Osteoblast (primary cell): ENCODE results near the gene MMP24. TPM values are rescaled to one million over a fixed set of nuclear protein-coding genes. Genes with fewer than 3 reads are reported as not detected.

Source experiments
- DNase-seq: peaks from one replicate; pipeline ENCODE4 v3.0.0; 2011; ENCODE audit warnings: low spot score, mixed read lengths; ENCODE audit not compliant: insufficient read length; ENCODE audit errors: missing footprints
- H2AFZ ChIP-seq: 2 replicates; pipeline ENCODE4 v1.6.0; 2011; ENCODE audit warnings: mild to moderate bottlenecking, low read length
- H3K27ac ChIP-seq: 2 replicates; pipeline ENCODE4 v1.5.1; 2011; ENCODE audit warnings: mild to moderate bottlenecking, low read depth, low read length, moderate library complexity
- H3K27me3 ChIP-seq: 2 replicates; pipeline ENCODE4 v1.6.0; 2012; ENCODE audit warnings: mild to moderate bottlenecking, control low read depth, inconsistent platforms, low read length, moderate library complexity; ENCODE audit not compliant: insufficient read depth
- H3K36me3 ChIP-seq: 2 replicates; pipeline ENCODE4 v1.5.1; 2011; ENCODE audit warnings: mild to moderate bottlenecking, low read length, control low read depth, moderate library complexity; ENCODE audit not compliant: insufficient read depth
- H3K4me1 ChIP-seq: 2 replicates; pipeline ENCODE4 v1.5.1; 2011; ENCODE audit warnings: mild to moderate bottlenecking, low read length, control low read depth, moderate library complexity; ENCODE audit not compliant: insufficient read depth
- H3K4me2 ChIP-seq: 2 replicates; pipeline ENCODE4 v1.6.0; 2011; ENCODE audit warnings: mild to moderate bottlenecking, low read length; ENCODE audit not compliant: insufficient read depth
- H3K4me3 ChIP-seq: fragments of 200-600 bp; sonication (generic); 3 replicates; pipeline ENCODE4 v1.5.1; 2012; ENCODE audit warnings: mild to moderate bottlenecking, low read length, inconsistent platforms; ENCODE audit not compliant: insufficient read depth
- H3K79me2 ChIP-seq: 2 replicates; pipeline ENCODE4 v1.6.0; 2012; ENCODE audit warnings: mild to moderate bottlenecking, low read length, control low read depth, inconsistent platforms; ENCODE audit not compliant: insufficient read depth
- H3K9me3 ChIP-seq: 2 replicates; pipeline ENCODE4 v1.5.1; 2011; ENCODE audit warnings: low read depth, low read length, control low read depth
- H4K20me1 ChIP-seq: 2 replicates; pipeline ENCODE4 v1.6.0; 2012; ENCODE audit warnings: mild to moderate bottlenecking, low read length, control low read depth; ENCODE audit not compliant: insufficient read depth
- total RNA-seq: library from RNA; depleted of rRNA; stranded (reverse); fragments of >200 nt; gene quantifications from 2 replicates; pipeline ENCODE4 v1.2.3, GENCODE V29; 2012
- TF ChIP-seq, protein P1 (sequence below): IDR thresholded peaks from 2 replicates; pipeline ENCODE4 v1.5.1; 2011; ENCODE audit warnings: mild to moderate bottlenecking, low read depth, low read length, moderate library complexity; ENCODE audit errors: extremely low read depth

Gene MMP24
- total RNA-seq, 1 donor, result 1.1 TPM

GRCh38 chr20:35297155-35297554 lies 70.7 kb downstream of the MMP24 start:
- DNase-seq, result peak; percentile 93
- Histone ChIP-seq H3K27me3 (peaks cover 3% of the 10 kb centered on the region), H3K79me2 (no peaks in the 10 kb centered on the region), H3K4me1 (peaks cover 17% of the 10 kb centered on the region), H3K9me3 (no peaks in the 10 kb centered on the region), H4K20me1 (no peaks in the 10 kb centered on the region), H3K27ac (no peak overlapping the region), H3K4me2 (no peak overlapping the region), H2AFZ (peak overlapping the region; percentile 57), H3K36me3 (no peaks in the 10 kb centered on the region), H3K4me3 (no peak overlapping the region)
- TF ChIP-seq, protein P1, sequence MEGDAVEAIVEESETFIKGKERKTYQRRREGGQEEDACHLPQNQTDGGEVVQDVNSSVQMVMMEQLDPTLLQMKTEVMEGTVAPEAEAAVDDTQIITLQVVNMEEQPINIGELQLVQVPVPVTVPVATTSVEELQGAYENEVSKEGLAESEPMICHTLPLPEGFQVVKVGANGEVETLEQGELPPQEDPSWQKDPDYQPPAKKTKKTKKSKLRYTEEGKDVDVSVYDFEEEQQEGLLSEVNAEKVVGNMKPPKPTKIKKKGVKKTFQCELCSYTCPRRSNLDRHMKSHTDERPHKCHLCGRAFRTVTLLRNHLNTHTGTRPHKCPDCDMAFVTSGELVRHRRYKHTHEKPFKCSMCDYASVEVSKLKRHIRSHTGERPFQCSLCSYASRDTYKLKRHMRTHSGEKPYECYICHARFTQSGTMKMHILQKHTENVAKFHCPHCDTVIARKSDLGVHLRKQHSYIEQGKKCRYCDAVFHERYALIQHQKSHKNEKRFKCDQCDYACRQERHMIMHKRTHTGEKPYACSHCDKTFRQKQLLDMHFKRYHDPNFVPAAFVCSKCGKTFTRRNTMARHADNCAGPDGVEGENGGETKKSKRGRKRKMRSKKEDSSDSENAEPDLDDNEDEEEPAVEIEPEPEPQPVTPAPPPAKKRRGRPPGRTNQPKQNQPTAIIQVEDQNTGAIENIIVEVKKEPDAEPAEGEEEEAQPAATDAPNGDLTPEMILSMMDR, result no peak

DNA sequence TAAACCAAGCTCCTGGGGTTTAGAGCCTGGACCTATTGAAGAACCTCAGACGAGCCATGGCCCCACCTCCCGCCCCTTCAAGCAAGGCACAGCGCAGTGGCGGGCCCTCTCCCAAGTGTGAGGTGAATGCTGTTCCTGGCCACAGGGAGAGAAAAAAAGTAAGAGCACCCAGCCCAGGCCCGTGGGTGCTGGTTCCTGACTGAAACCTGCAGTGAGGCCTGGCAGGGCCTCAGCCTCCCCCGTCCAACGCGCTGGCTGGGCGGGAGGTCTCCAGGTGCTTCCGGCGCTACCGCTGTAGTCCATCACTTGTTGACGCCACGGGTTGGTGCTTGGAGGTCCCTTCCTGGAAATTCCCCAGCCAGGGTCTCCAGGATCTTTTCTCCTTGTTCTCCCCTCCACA lies 71.2 kb downstream of the MMP24 start:
- Histone ChIP-seq H3K27me3 (peaks cover 3% of the 10 kb centered on the region), H3K79me2 (no peaks in the 10 kb centered on the region), H3K4me2 (no peak overlapping the region), H3K9me3 (no peaks in the 10 kb centered on the region), H3K36me3 (no peaks in the 10 kb centered on the region), H2AFZ (no peak overlapping the region), H3K27ac (no peak overlapping the region), H3K4me3 (no peak overlapping the region), H3K4me1 (peaks cover 23% of the 10 kb centered on the region), H4K20me1 (no peaks in the 10 kb centered on the region)
- TF ChIP-seq, protein P1, result no peak
- peak; percentile 11 for DNase-seq

- Histone ChIP-seq H3K4me1 (peaks cover 28% of the 10 kb centered on the region), H3K4me3 (no peak overlapping the region), H3K36me3 (no peaks in the 10 kb centered on the region), H3K79me2 (no peaks in the 10 kb centered on the region), H3K27me3 (peaks cover 3% of the 10 kb centered on the region), H2AFZ (no peak overlapping the region), H3K4me2 (no peak overlapping the region), H4K20me1 (no peaks in the 10 kb centered on the region), H3K27ac (no peak overlapping the region), H3K9me3 (no peaks in the 10 kb centered on the region)
- TF ChIP-seq, protein P1, result no peak
- peak; percentile 60 for DNase-seq
Measured at GRCh38 chr20:35298264-35298663, 71.8 kb downstream of the MMP24 start.

GRCh38 chr20:35299780-35300179 lies 73.3 kb downstream of the MMP24 start:
- peak; percentile 39 for DNase-seq
- Histone ChIP-seq H3K27ac (no peak overlapping the region), H2AFZ (no peak overlapping the region), H3K4me1 (peaks cover 43% of the 10 kb centered on the region), H3K4me2 (no peak overlapping the region), H3K4me3 (no peak overlapping the region), H3K27me3 (no peaks in the 10 kb centered on the region), H3K79me2 (no peaks in the 10 kb centered on the region), H3K36me3 (no peaks in the 10 kb centered on the region), H4K20me1 (no peaks in the 10 kb centered on the region), H3K9me3 (no peaks in the 10 kb centered on the region)
- TF ChIP-seq, protein P1, result no peak
